ENCODE measurements around the gene OSER1.

Gene OSER1

DNA sequence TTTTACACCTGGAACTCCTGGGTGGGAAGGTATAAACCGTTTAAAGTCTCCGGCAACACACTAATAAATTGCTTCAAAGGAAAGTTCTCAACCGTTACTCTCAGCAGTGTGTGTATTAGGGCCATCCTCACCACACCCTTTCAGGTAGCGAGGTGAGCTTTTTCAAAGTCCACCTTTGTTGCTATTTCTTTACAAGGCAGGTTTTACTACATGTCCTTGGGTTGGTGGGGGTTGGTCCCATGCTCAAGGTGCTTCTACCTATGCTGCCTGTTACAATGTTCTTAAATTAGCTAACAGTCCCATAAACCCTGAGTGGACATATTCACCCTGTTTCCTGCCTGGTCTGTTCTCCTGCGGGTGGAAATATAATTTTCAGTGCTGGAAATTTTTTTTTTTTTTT is 13.2 kb upstream of the OSER1 start:
- DNase-seq: no peak

DNA sequence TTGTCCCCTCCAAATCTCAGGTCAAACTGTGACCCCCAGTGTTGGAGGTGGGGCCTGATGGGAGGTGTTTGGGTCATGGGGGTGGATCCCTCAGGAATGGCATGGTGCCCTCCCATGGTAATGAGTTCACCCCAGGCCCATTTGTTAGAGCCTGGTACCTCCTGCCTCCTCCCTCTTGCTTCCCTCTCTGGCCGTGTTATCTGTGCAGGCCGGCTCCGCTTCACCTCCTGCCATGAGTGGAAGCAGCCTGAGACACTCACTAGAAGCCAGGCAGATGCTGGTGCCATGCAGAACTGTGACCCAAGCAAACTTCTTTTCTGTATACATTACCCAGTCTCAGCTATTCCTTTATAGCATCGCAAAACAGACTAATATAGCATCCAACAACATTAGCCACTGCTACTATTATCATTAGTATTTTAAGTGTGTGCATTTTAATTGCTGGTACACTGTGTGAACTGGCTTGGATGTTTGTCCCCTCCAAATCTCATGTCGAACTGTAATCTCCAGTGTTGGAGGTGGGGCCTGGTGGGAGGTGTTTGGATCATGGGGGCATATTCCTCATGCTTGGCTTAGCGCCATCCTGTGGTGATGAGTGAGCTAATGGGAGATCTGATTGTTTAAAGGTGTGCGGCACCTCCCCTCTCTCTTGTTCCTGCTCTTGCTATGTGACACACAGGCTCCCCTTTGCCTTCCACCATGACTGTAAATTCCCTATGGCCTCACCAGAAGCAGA is 12.2 kb upstream of the OSER1 start:
- no peak for DNase-seq

DNA sequence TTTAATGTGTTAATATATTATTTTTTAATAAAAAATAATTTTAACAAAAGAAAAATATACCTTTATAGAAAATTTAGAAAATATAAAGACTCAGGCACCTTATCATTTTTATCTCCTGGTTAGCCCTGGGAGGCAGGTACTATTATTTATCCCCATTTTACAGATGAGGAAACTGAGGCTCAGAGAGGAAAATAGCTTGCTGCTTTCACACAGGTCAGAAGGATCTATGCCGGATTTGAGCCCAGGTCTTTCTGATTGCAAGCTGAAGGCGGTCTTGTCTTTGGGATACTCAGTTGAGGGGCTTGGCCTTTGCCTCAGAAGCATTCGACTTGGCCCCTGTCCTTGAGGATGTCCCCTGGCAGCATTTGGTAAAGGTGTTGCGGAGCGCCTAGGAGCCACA is 11.5 kb upstream of the OSER1 start:
- DNase-seq: no peak

DNA sequence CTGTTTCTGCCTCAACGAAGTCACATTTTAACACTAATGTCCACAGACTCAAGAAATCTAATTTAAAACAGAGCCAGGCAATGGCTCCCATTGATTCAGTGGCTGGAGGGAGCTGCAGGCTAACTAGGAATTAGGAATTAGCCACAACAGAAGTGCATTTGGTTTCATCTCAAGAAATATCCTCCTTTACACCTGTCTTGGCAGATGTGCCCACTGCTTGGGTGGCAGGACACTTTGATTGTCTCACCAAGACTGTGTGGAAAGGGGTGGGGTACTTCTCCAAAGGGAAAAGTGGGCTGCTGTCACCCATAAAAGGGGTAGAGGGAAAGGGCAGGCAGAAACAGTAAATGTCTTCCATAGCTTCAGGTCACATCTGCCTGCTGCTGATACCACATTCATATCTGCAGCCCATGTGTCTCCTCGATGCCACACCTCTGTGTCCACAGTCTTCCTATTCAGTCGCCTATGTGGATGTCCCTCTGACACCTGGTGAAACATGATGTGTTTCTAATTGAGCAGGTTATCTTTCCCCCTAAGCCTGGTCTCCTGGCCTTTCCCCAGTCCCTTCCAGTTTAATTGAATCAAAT is 10.9 kb upstream of the OSER1 start:
- no peak for DNase-seq

DNA sequence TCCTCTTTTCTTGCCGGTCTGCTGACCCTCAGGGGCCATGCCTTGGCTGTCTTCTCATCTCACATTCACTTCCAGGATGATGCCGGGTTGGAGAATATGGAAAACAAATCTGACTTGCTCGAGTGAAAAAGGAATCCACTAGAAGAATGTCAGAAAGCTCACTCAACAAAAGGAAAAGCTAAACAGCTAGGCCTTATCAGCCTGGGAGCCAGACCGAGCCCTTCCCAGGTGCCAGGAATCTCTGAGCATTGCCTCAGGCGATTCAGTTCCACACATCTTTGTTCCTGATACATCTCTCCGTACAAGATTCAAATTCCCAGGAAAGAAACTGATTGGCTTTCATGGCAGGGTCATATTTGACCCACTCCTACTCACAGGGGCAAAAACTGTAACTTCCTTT is 9.2 kb upstream of the OSER1 start:
- no peak for DNase-seq

DNA sequence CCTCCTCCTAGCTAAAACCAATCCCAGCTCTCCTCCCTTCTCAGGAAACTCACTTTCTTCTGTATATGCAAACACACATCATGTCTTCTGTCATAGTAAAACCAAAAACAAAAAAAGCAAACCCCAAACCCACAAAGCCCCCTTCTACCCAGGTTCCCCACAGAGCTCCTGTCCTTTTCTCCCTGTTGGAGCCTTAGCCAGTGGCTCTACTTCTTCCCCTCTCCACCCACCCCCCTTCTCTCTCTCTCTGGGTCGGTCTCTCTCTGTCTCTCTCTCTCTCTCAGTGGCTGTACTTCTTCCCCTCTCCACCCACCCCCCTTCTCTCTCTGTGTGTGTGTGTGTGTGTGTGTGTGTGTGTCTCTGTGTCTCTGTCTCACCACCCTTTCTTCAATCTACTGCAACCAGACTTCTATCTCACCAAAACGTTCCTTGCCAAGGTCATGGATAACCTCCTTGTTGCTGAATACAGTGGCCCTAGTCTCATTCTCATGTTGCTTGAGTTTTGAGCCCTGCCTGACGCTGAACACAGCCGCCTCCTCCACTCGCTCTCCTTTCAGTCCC is 8.7 kb upstream of the OSER1 start:
- DNase-seq: peak; percentile 42

DNA sequence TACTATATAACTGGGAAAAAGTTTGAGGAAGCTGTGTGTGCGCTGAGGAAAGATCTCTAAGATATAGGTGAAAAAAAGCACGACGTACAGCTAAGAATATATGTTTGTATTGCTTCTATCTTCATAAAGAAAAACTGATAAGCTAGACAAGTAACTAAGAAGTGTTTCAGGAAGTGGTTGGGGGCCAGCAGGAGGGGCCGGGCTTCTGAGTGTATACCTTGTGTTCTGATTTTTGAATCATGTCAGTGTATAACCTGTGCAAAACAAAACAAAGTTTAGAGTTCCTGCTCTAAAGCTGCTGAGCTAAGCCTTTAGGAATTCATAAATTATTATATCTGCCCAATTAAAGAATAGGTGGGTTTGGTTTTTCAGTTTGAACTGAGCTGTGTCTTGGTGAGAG is 7.9 kb upstream of the OSER1 start:
- DNase-seq: peak; percentile 55

DNA sequence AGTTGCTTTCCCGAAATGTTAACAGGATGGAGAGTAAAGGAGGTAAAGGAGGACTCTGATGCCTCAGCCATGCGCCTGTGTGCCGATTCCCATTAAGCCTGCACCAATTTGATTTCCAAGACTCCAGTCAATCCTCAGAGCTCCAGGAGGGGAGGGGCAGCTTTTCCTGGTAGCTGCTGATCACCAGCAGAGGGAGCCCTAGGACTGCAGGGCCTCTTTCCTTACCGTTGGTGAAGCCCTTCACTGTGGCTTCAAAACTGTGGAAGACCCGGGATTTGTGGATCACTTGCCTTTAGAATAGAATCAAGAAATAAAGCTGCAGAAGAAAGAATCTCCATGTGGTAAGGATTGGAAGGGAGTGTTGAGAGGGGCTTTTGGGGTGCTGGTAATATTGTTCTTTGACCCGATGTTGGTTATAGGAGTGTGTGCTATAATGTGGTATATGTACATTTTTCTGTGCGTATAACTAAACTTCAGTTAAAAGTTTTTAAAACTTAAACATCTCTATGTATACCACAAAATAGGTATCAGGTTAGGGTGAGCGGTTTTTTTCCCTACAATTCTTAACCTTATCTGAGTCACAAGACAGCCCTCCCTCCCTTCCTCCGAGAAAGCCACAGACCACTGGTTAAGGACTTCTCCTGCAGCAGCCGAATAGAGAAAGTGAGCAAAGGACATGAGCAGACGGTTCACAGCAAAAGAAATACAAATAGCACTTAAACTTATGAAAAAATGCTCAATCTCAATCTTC is 6.9 kb upstream of the OSER1 start:
- DNase-seq: peak; percentile 78

DNA sequence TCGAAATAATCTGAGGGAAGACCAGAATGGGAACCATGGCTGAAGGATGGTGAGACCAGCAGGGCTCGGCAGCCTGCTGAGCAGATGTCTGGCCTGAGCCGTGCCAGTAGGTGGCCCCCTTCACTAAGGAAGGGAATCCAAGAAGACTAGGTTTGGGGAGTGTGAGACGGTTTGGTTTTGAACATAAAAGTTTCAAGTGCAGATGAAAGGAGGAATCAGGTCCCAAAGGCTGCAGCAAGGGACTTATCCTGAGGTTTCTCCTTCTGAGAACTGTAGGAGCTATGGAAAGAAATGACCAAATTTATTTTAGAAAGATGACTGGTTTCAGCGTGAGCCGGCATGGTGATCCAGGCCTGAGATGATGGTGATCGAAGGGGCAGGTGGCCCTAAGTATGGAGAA is 4.6 kb upstream of the OSER1 start:
- DNase-seq: peak; percentile 81

DNA sequence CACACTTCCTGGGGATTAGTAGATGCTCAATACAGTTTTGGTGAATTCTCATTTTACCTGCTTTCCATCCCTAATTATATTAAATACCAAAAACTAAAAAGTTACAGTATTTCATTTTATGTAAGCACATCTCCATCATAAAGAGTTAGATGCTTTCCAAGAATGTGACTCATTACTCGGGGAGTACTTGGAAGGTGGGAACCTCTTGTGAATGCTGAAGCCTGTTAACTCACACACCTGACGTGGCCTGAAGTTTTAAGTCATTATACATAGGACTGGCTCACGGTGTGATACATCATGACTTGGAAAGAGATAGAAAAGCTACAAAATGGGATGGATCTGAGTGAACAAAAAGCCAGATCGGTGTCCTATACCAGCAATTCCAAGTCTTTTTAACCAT is 2.2 kb upstream of the OSER1 start:
- no peak for DNase-seq

DNA sequence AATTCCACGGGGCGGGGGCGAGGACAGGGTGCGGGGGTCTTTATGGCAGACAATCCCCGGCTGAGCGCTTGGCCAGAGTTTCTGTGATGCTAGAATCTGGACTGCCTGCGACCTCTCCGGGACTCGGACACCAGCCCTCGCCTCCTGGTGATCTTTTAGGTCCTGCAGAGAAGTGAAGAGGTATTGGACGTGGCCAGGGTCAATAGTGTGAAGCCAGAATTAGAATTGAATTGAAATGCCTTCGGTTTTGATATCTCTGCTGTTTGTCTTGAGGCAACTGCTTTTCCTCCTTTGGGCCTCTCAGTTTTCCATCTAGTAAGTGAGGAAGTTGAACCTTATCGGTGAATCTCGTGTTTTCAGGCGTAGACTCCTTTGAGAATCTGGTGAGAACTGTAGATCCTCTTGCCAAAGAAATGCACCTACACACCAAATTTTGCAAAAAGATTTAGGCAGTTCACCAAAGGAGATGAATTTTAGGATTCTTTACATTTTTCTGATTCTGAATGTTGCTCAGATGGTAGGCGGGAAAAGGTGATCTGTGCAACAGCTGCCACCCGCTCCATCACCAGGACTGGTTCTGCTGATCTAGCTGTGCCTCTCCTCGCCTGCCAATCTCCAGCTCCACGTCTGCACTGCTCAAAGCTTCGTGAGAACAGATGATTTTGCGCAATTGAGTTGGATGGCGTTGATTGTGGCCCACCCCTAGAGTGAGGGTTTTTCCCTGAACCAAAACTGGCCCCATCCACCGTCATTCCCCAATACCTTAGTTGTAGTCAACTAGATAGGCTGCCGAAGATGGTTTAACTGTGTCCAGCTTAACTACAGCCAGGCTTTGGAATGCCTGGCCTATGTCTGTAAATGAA is 837 bp upstream of the OSER1 start:
- DNase-seq: no peak

DNA sequence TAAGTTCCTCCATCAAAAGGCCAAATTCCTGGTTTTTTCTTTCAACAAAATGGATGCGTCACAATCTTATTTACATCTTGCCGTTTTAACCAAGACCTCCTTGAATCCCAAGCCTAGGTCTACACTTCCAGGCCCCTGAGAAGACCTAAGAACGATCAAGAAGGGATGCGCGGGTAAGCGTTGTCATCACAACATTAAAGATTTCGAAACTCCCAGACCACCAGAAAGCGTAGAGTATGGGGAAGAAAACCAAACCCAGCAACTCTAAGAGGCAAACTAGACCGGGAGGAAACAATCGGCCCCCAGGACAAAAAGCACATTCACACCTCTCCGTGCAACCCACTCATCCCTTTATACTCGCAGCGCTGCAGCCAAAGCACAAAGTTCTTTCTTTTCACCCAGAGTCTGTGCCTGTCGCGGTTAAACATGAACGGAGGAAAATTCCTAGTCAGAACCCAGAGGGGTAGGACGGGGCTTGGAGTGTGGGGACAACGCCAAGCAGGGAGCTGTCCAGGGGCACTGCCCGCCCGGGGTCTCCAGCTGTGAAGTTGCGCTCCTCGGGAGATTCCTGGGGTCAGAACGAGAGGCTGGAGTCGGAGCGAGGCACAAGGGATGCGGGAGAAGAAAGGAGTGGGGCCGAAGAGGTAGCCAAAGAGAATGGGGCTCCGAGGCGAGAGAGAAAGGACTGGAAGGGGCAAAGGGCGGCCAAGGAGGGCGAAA is 725 bp downstream of the OSER1 start:
- peak; percentile 20 for DNase-seq

DNA sequence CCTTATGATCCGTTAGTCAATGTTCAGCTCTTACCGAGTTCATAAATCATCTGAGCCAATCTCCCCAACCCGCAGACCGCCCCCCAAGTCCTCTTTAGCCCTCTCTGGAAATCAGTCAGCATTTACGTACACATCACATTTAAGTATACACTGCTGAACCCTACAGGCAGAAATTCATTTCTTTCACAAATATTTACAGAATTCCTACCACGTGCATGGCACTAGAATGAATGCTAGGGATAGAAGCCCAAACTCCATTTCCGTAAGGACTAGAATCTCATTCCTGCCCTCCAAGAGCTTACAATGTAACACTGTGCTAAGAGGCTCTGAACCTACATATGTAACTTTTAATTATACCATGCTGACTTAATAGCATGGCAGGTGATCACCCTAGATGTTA is 1.8 kb downstream of the OSER1 start:
- DNase-seq: no peak

DNA sequence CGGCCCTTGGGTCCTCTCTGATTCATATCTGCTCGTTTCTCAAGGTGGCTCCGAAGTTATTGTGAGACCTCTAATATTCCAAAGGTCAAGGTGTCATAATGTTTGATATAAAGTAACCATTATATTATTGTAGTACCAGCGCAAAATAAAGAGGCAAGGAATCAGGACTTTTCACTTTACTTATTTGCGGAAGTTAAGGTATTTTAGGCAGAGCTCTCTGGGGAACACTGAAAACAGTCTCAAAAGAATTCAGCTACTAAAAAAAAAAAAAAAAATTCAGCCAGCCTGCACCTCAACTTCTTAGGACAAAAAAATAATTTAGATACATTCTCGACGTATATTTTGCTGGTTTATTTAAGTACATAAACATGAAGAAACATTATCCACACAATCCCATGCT is 2.4 kb downstream of the OSER1 start:
- DNase-seq: no peak

DNA sequence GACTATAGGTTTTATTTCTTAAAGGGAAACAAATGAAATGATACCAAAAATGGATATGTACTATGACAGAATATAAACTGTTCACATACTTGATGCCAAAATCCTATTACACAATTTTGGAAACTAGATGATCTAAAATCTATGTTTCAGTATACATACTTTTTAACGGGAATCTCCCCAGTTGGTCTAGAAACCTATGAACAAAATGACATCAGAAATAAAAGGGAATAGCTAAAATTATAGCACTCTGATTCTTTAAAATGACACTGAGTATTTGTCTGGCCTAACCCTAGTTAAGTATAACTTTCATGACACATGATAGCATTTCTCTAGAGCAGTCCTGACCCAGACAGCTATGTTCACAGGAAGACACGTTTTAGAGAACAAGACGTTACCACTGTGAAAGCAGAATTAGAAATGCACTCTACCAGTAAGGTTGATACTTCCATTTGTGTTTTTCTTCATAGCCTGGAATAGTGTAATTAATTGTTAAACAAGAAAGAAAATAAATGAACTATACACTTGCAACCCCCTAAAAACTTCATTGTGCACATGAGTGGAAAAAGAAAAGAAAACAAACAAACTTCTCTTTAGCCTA is 3.3 kb downstream of the OSER1 start:
- no peak for DNase-seq

DNA sequence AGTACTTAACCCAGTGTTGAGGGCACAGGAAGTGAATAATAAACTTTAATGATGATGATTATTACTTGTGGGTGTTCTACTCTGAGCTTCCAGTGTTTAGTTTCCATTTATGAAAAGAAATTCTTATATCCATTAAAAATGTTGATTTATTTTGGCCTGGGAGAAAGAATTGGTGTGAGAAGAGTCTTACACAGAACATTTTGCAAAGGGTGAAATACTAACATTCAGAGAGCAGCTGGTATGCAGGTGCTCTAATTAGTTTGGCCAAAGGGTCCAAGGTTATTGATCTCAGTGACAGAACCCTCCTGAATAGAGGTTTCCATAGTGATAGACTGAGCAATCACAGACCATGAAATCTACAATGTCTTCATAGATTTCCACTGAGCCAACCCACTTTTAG is 4.4 kb downstream of the OSER1 start:
- no peak for DNase-seq

DNA sequence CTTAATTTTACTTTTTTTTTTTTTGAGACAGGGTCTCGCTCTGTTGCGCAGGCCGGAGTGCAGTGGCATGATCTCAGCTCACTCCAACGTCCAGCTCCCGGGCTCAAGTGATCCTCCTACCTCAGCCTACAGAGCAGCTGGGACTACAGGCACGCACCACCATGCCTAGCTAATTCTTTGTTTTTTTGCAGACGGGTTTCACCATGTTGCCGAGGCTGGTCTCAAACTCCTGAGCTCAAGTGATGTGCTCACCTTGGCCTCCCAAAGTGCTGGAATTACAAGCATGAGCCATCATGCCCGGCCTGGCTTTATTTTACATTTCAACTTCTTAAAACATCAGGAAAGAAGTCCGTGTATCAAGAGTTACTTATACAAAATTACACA is 5.7 kb downstream of the OSER1 start:
- DNase-seq: no peak

DNA sequence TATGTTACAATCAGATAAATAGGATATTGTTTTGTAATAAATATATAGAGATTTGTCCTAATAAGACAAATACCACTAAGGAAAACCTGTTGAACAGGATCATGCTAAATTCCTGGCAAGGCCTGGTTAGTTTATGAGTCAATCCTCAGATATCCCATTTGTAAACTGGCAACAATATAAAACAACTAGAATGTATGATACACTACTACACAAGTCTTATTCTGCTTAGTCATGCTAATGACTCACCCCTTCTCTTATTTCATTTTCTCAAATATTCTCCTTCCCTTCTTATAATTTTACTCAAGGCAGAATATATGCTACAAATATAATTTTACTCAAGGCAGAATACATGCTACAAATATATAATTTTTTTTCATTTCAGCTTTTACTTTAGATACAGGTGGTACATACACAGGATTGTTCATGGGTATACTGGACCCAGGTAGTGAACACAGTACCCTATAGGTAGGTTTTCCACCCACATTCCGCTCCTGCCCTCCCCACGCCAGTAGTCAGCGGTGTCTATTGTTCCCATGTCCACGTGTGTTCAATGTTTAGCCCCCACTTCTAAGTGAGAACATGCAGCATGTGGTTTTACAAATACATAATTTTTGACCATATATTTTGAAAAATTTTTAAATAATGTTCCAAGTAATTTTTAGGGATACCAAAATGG is 6.3 kb downstream of the OSER1 start:
- DNase-seq: no peak

DNA sequence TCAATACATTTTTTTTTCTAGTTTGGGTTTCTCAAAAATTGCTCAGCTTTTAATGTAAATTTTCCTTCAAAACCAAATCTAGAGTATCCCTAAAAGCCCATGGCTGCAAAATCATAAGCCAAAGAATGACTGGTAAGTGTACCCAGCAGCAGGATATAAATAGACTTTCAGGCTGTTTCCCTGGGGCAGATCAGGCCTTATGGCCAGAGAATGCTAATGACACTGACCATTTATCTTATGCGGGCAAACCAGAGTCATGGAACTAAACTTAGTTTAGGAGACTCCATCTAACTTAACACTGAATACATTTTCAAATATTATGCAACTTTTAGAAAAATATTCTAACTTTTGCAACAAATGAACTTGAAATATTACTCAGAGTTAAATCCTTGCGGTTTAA is 7.4 kb downstream of the OSER1 start:
- DNase-seq: no peak

DNA sequence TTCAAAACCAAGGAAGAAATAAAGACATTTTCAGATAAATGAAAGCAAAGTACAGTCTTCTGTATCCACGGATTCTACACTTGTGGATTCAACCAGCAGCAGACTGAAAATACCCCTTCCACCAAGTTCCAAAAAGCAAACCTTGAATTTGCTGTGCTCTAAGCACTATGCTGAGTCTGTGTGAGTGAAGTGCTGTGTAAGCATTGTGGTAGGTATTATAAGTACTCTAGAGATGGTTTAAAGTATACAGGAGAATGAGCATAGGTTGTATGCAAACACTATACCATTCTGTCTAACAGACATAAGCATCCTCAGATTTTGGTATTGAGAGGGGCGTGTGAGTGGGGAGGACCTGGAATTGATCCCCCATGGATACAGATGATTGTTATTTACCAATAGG is 9.6 kb downstream of the OSER1 start:
- no peak for DNase-seq

DNA sequence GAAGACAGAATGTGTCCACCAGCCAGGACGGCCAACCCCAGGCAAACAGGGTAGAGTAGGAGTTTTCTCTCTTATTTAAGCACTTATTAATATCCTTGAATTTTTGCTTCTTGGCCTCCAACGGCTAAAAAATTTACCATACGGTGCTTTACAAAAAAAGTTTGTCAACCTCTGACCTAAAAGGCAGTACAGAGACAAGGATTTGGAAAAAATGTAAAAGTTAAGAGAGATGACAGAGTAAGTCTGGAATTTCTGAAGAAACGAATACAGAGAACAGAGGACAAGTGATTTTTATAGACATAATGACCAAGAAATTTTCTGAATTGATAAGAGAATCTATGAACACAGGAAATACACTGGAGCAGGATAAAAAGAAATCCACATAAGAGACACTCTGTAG is 10.2 kb downstream of the OSER1 start:
- no peak for DNase-seq

All from CD4-positive, alpha-beta T cell treated with Interleukin-17A for 1 hour (primary cell).